Right lobe of liver (tissue), 6 donors: ENCODE measurements around the gene IL5. TPM values are rescaled to one million over a fixed set of nuclear protein-coding genes. Genes with fewer than 3 reads are reported as not detected.

Experiments
- ATAC-seq, 4 donors: fragments of 200-7000 bp; cut with Tn5 transposase; one replicate each; pipeline ENCODE4 v1.9.1; 2020; ENCODE audit warnings: mild to moderate bottlenecking in 4 of 4, moderate library complexity in 4 of 4
- DNase-seq, 3 donors: peaks; one replicate each; pipeline ENCODE4 v3.0.0-alpha.2; 2020
- H3K27ac ChIP-seq, 3 donors: fragments of 200-600 bp; one replicate each; pipeline ENCODE4 v1.8.0; 2022
- H3K27me3 ChIP-seq, 2 donors: fragments of 200-600 bp; one replicate each; pipeline ENCODE4 v1.8.0; 2022
- H3K36me3 ChIP-seq, 4 donors: fragments of 200-600 bp; sonication (generic) in 1 of 4; one replicate each; pipeline versions ENCODE4 v1.5.1 to v1.8.0; 2017 to 2022; ENCODE audit warnings: control low read depth in 1 of 4
- H3K4me1 ChIP-seq, 4 donors: fragments of 200-600 bp; sonication (generic) in 1 of 4; one replicate each; pipeline versions ENCODE4 v1.5.1 to v1.8.0; 2017 to 2022; ENCODE audit warnings: control low read depth in 1 of 4
- H3K4me3 ChIP-seq, 3 donors: fragments of 200-600 bp; one replicate each; pipeline ENCODE4 v1.8.0; 2022
- H3K9me3 ChIP-seq, 4 donors: fragments of 200-600 bp; sonication (generic) in 1 of 4; one replicate each; pipeline versions ENCODE4 v1.5.1 to v1.8.0; 2017 to 2022; ENCODE audit warnings: control low read depth in 1 of 4
- CTCF ChIP-seq, 4 donors: fragments of 200-600 bp in 3 of 4; fragments of 450-650 bp in 1 of 4; IDR thresholded peaks; one replicate each; pipeline versions ENCODE4 v1.5.1 to v1.8.0; 2016 to 2022; ENCODE audit warnings: antibody characterized with exemption in 4 of 4, mild to moderate bottlenecking in 2 of 4
- POLR2A ChIP-seq: fragments of 450-650 bp; IDR thresholded peaks from one replicate; pipeline ENCODE4 v1.6.1; 2017; ENCODE audit warnings: antibody characterized with exemption, mild to moderate bottlenecking
- WGBS: methylation state at CpG from one replicate; pipeline ENCODE4 v1.1.6; 2018; ENCODE audit warnings: low coverage, low lambda C conversion rate; ENCODE audit not compliant: insufficient coverage; ENCODE audit errors: missing lambda C conversion rate; 5-methylcytosine and 5-hydroxymethylcytosine counted together
- intact Hi-C, 2 donors: fragments of 100-400 bp; cut with DNase I; formaldehyde crosslinking; loops; one replicate each; pipeline versions ENCODE4 v1.11.2 to v1.14.1; 2022
- total RNA-seq, 6 experiments: library from RNA; depleted of rRNA in 2 of 6; stranded (reverse); fragments of >200 nt in 2 of 6; fragmentation: NEBNext Ultra II Directional in 3 of 6; extraction: Animal tissue kit (Norgen Biotek cat#: 25700) in 3 of 6; gene quantifications; one replicate each; pipeline versions ENCODE4 v1.1.0 to v1.2.4, GENCODE V29; 2016 to 2023
- donor health status: DM: no; HTN: yes; CAD: no.
- donor health status: DM: no; HTN: no; CAD: no.
- donor health status: DM: no; HTN: no; CAD: no.
- donor health status: DM: no; HTN: yes; CAD: no.
- donor health status: DM: no; HTN: yes; CAD: no.

Gene IL5
- total RNA-seq, 6 experiments from 2014 or later, result not detected

- intact Hi-C loops, result no loop called here
- Histone ChIP-seq H3K9me3 (no peaks in the 10 kb centered on the region), H3K4me1 (peaks cover 0 to 13% (median 2%) of the 10 kb centered on the region in 4 donors), H3K27ac (no peak overlapping the region), H3K27me3 (no peaks in the 10 kb centered on the region), H3K4me3 (no peak overlapping the region), H3K36me3 (no peaks in the 10 kb centered on the region)
- TF ChIP-seq POLR2A (no peak), CTCF (IDR thresholded peaks at IDR 0.05) (no peak)
- ATAC-seq, result no peak
- no peak for DNase-seq
Measured at GRCh38 chr5:132510076-132510475, 33.2 kb downstream of the IL5 start.

- Histone ChIP-seq H3K36me3 (no peaks in the 10 kb centered on the region), H3K4me3 (no peak overlapping the region), H3K27ac (no peak overlapping the region), H3K27me3 (no peaks in the 10 kb centered on the region), H3K9me3 (no peaks in the 10 kb centered on the region), H3K4me1 (peaks cover 0 to 32% (median 17%) of the 10 kb centered on the region in 4 donors)
- 27% methylated on average over 1 of the region's 1 CpG for WGBS
- intact Hi-C loops, result loop anchor here in 1 of 2 donors (10.0 kb wide), 1 partner anchor 121 kb away; no protein-coding TSS in a partner anchor
- ATAC-seq (peak; percentile 31 to 53 (median 49)), DNase-seq (no peak)
- TF ChIP-seq POLR2A (no peak), CTCF (IDR thresholded peaks at IDR 0.05) (peak; percentile 36 to 60 (median 51))
Measured at GRCh38 chr5:132506094-132506692, 37.1 kb downstream of the IL5 start.

GRCh38 chr5:132505641-132506040 lies 37.7 kb downstream of the IL5 start:
- no peaks in the 10 kb centered on the region for H3K36me3 ChIP-seq
- whole genome bisulfite sequencing, result 88% methylated on average over 2 of the region's 2 CpGs
- no peak overlapping the region for H3K4me3 ChIP-seq
- H3K27ac ChIP-seq, result no peak overlapping the region
- H3K4me1 ChIP-seq, result peaks cover 0 to 37% (median 20%) of the 10 kb centered on the region in 4 donors
- intact Hi-C loops, result loop anchor here in 1 of 2 donors (10.0 kb wide), 1 partner anchor 121 kb away; no protein-coding TSS in a partner anchor
- DNase-seq, result no peak
- no peaks in the 10 kb centered on the region for H3K27me3 ChIP-seq
- no peak for ATAC-seq
- TF ChIP-seq POLR2A (no peak), CTCF (IDR thresholded peaks at IDR 0.05) (no peak)
- no peaks in the 10 kb centered on the region for H3K9me3 ChIP-seq

- Histone ChIP-seq H3K36me3 (no peaks in the 10 kb centered on the region), H3K27me3 (no peaks in the 10 kb centered on the region), H3K4me3 (no peak overlapping the region), H3K9me3 (no peaks in the 10 kb centered on the region), H3K27ac (no peak overlapping the region), H3K4me1 (peaks cover 0 to 44% (median 23%) of the 10 kb centered on the region in 4 donors)
- TF ChIP-seq CTCF (IDR thresholded peaks at IDR 0.05), result no peak
- TF ChIP-seq POLR2A, result no peak
- WGBS, result 60% methylated on average over 4 of the region's 4 CpGs
- no peak for DNase-seq
- no peak for ATAC-seq
- intact Hi-C loops, result loop anchor here (5.0 to 10.0 kb wide), 2 partner anchors 117 to 120 kb away; no protein-coding TSS in a partner anchor
Measured at GRCh38 chr5:132504746-132505145, 38.6 kb downstream of the IL5 start.
